GM12872 (cell line): Measurements from ENCODE around the gene IFNA6.

Source experiments
- CTCF ChIP-seq: IDR thresholded peaks from 3 replicates; pipeline ENCODE4 v1.5.1; 2011; ENCODE audit warnings: low read depth, mild to moderate bottlenecking, low read length, moderate library complexity; ENCODE audit not compliant: insufficient read depth

IFNA6 gene

GRCh38 chr9:21334701-21335632 lies 15.7 kb downstream of the IFNA6 start, which contains the start of gene KLHL9:
Gene KLHL9 (minus strand): TSS chr9:21335404. CDS start chr9:21334859, 545 bp downstream.
- no peak for TF ChIP-seq CTCF

GRCh38 chr9:21333226-21333625 lies 17.5 kb downstream of the IFNA6 start:
- TF ChIP-seq CTCF: no peak

GRCh38 chr9:21331676-21332402 lies 18.8 kb downstream of the IFNA6 start:
- no peak for TF ChIP-seq CTCF

- TF ChIP-seq CTCF: peak; percentile 46
Observed at GRCh38 chr9:21326526-21327139, 24.1 kb downstream of the IFNA6 start.

- no peak for TF ChIP-seq CTCF
Observed at GRCh38 chr9:21324047-21324446, 26.6 kb downstream of the IFNA6 start.

GRCh38 chr9:21322911-21323461 lies 27.7 kb downstream of the IFNA6 start:
- no peak for TF ChIP-seq CTCF

- TF ChIP-seq CTCF: no peak
Observed at GRCh38 chr9:21320465-21320864, 30.2 kb downstream of the IFNA6 start.
